D721Med (cell line): ENCODE results near the gene NKX6-2.

ENCODE experiments used
- DNase-seq: peaks from one replicate; pipeline ENCODE4 v3.0.0; 2011; ENCODE audit warnings: low spot score; ENCODE audit not compliant: insufficient read length
- FAIRE-seq: peaks from 2 replicates; lab custom pipeline; 2011; peaks lifted over from hg19 to GRCh38; lab: Jason Lieb, UNC
- CTCF ChIP-seq: IDR thresholded peaks from 2 replicates; pipeline ENCODE4 v1.5.1; 2012; ENCODE audit warnings: mild to moderate bottlenecking, control low read depth; ENCODE audit not compliant: insufficient read depth; ENCODE audit errors: missing control alignments

The NKX6-2 gene

DNA sequence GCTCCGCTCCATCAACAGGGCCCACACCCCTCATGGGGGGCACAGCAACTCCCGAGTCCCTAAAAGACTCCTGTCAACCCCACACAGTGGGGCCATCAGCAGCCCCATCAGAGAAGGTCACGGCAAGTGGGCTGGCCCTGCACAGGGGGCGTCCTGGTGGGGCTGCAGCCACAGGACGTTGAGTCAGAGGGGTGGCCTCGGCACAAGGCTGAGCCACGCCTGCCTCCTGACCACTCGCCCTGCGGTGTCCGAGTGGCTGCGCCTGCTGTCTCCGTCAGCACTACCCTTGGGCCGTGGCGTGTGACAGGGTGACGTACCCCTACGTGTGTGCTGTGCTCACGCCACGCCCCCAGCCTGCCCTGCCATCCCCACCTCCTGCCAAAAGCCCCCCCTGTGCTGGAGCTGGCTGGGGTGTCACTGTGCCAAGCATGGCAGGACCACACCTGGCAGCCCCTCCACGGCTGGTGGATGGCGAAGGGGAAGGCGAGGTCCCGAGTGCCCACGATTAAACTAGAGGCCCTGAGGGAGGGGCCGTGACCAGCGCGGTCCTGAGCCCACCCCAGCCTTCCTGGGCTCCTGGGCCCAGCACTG, 26.0 kb upstream of the NKX6-2 start:
- DNase-seq (no peak), FAIRE-seq (no peak)
- TF ChIP-seq CTCF = no peak

DNA sequence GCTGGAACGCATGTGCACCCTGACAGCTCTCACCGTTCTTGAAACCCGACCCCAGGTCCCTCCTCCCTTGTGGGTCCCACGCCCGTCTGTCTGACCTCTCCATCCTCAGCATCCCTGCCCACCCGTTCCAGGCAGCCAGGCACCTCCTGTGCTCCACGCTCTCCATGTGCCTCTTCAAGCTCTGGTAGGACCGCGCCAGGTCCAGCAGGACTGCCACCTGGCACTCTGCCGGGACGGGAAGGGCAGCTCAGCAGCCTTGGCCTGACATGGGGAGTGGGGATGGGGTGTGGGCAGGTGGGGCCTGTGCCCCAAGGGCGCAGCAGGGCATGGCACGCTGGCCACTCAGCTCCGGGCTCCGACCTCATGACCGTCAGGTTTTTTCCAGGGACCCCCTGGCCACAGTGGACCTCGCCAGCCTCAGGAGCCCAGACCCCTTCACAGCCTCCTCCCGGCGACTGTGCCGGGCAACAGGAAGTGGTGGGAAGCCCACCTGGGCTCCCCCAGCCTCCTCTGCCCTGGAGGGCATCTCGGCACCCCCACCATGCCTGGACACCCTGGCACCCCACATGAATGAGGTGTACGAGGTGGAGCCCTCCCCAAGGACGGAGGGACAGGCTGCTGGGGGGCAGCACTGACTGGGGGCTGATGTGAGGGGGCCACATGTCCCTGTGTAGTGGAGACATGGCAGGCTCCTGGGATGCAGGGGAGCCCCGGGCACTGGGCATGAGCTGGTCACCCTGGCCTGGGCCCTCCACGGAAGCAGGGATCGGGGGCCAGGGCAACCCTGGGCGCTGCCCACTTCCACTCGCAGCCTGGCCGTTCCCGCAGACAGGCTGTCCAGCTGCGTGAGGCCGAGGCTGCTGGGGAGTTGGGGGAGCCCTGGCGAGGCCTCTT, 25.1 kb upstream of the NKX6-2 start:
- FAIRE-seq = no peak
- no peak for TF ChIP-seq CTCF

GRCh38 chr10:132810141-132810806, 24.3 kb upstream of the NKX6-2 start:
- TF ChIP-seq CTCF = no peak
- DNase-seq = no peak
- no peak for FAIRE-seq

More for the DNA sequence above, 25.1 kb upstream of the NKX6-2 start:
- DNase-seq = no peak

- no peak for DNase-seq
- no peak for TF ChIP-seq CTCF
- no peak for FAIRE-seq
These were observed 23.5 kb upstream of the NKX6-2 start for GRCh38 chr10:132809232-132810140.

DNA sequence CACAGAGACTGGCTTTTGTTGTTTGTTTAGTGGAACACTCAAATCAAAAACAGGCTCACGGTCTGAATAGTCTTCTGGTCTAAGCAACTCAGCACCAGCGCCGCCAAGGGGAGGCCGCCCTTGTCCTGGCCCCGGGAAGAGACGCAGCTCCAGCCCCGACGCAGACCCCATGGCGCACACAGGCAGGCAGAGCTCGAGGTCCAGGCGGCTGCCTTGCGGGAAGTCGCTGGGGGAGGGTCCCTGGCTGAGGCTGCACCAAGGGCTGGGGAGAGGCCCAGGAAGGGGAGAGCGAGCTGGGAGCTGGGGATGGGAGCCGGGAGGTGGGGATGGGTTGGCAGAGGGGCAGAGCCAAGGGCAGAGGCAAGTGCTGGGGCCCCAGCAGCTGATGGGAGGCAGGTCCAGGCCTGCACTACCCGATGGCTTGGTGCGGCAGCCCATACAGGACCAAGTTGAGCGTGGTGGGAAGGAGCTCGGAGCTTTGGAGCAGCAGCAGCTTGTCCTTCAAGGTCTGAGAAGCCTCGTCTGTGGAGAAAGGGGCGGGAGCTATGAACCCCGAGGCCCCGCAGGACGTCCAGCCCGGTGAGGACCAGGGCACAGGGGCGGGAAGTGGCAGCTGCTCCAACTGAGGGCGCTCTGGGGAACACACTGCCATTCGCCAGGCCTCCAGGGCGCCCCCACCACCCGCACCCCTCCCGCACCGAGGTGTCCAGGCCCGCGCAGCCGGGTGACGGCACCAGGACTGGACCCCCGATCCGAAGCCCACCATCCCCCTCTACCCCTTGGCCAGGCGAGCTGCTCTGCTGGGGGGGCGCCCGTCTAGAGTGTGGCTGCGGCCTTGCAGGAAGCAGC, 22.7 kb upstream of the NKX6-2 start:
- FAIRE-seq = no peak
- TF ChIP-seq CTCF = no peak
- no peak for DNase-seq

- TF ChIP-seq CTCF = no peak
- FAIRE-seq (no peak), DNase-seq (no peak)
These were observed 21.7 kb upstream of the NKX6-2 start for GRCh38 chr10:132807621-132808049.
